Stimulated activated CD4-positive, alpha-beta T cell treated with anti-CD3 and anti-CD28 coated beads, Interleukin-2, amount 100 ng/mL, for 24 hours (primary cell): ENCODE results near the gene CACNA1C.

Experiments used
- DNase-seq, 2 donors: peaks; one replicate each; pipeline ENCODE4 v3.0.0-alpha.2; 2020

The CACNA1C gene

GRCh38 chr12:2286461-2287131 lies 233.8 kb downstream of the CACNA1C start:
- DNase-seq: no peak

GRCh38 chr12:2287151-2287550 lies 234.4 kb downstream of the CACNA1C start:
- DNase-seq: no peak

GRCh38 chr12:2287589-2287988 lies 234.8 kb downstream of the CACNA1C start:
- no peak for DNase-seq

DNA sequence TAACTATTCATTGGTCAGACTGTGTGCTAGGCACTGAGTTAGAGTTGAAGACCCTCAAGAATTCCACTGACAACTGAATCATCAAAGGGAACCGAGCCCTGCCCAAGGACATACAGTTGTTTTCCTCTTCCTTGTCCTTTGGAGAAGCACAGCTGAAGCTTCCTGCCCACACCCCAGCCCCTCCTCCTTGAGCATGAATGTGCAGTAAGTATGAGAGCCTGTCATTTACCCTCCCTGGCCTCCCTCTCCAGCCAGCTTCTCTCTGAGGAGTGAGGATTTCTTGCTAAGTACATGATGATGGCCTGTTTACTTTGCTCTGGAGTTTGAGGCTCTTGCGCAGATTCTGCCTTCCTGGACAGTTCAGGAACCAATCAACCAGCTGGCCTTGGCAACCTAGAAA lies 235.2 kb downstream of the CACNA1C start:
- DNase-seq: no peak

DNA sequence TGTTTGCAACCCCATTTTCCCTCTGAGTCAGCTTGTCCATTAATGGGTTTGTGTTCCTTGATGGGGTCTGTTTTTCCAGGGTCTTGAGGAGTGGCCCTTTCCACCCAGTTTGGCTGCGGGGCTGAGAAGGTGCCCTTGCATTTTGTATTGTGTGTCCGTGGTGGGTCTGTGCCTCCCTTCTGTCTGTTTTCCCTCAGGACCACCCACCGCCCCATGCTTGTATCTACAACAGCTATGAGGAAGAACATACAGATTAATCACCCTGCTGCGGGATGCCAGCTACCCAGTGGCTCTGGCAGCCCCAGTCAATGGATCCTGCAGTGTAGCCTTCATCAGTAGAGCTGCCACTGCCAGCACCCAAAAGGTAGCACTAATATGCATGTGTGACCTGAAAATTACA lies 235.7 kb downstream of the CACNA1C start:
- DNase-seq: no peak

- DNase-seq: no peak
Measured at GRCh38 chr12:2288875-2289274, 236.1 kb downstream of the CACNA1C start.

DNA sequence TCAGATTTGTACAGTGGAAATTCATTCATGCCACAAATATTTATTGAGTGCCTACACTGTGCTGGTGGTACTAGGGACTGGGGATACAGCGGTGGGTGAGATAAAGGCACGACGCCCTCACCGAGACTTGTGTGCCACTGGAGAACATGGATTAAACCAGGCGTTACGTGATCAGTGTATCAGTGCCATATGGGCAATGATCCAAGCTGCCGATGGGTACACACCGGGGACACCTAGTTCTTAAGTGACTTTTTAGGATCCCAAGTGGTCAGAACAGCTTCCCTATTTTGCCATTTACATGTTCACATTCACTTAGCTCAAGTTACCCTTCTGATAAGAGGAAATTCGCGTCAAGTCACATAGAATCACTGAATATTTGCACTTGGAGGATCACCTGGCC lies 236.7 kb downstream of the CACNA1C start:
- no peak for DNase-seq

DNA sequence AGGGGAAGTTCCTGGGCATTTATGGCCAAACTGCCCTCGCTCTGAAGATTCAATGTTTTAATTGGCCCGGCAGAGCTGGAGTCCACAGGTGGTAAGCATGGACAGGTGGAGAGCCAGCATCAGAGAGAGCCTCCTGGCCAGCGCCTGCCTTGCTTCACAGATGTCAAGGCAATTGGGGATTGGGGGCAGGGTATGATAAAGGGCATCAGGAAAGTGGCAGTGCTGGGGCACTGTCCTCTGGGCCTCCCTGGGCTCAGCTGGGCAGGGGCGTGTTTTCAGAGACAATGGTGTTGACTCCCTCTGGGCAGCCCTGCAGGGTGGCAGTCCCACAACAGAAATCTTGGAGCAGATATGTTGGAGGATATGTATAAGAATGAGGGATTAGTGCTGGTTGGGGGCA lies 237.3 kb downstream of the CACNA1C start:
- DNase-seq: no peak

GRCh38 chr12:2290516-2291065 lies 237.8 kb downstream of the CACNA1C start:
- DNase-seq: no peak

- DNase-seq: peak; percentile 28 to 34
Measured at GRCh38 chr12:2291182-2291832, 238.5 kb downstream of the CACNA1C start.

- DNase-seq: no peak
Measured at GRCh38 chr12:2291947-2292346, 239.2 kb downstream of the CACNA1C start.

GRCh38 chr12:2292560-2292959 lies 239.8 kb downstream of the CACNA1C start:
- no peak for DNase-seq

- DNase-seq: no peak
Measured at GRCh38 chr12:2294651-2295475, 242.1 kb downstream of the CACNA1C start.

GRCh38 chr12:2295941-2296461 lies 243.2 kb downstream of the CACNA1C start:
- no peak for DNase-seq

GRCh38 chr12:2297004-2297403 lies 244.2 kb downstream of the CACNA1C start:
- DNase-seq: no peak

GRCh38 chr12:2297658-2298057 lies 244.9 kb downstream of the CACNA1C start:
- no peak for DNase-seq

- no peak for DNase-seq
Measured at GRCh38 chr12:2298556-2299200, 245.9 kb downstream of the CACNA1C start.

DNA sequence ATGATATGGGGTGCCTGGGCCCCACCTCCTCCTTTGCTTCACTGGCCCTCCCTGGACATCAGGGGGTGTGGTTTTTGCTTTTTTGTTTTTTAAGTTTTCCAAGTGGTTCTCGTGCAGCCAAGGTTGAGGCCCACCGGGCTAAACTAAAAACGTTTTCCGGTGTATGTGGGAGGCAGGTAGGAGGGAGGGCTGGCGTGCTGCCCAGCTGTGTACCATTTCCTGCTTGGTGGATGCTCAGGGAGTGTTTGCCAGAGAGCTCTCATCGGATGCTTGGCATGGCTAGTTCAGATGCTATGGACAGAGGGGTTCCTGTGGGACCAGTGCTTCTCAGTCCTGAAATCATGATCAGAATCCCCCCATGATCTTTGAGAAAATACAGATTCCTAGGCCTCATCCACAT lies 246.4 kb downstream of the CACNA1C start:
- DNase-seq: peak in 1 of 2 donors; percentile 11

- no peak for DNase-seq
Measured at GRCh38 chr12:2300168-2300567, 247.4 kb downstream of the CACNA1C start.

DNA sequence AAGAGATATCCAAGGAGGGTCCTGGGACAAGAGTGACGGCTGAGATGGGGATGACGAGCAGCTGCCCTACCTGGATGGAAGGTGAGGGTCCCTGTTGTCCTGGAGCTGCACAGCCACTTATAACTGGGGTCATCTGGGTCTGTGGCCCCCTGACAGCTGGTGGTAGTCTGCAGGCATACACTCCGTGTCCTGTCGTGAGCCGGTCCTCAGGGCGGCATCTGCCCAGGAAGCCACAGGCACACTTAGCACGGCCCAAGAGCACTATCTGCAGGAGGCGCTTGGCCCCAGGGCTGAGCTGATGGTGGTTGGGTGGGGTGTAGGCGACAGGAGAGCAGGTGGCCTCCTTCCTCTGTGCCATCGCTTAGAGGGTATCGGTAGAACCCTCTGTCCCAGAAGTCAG lies 248.1 kb downstream of the CACNA1C start:
- DNase-seq: no peak

DNA sequence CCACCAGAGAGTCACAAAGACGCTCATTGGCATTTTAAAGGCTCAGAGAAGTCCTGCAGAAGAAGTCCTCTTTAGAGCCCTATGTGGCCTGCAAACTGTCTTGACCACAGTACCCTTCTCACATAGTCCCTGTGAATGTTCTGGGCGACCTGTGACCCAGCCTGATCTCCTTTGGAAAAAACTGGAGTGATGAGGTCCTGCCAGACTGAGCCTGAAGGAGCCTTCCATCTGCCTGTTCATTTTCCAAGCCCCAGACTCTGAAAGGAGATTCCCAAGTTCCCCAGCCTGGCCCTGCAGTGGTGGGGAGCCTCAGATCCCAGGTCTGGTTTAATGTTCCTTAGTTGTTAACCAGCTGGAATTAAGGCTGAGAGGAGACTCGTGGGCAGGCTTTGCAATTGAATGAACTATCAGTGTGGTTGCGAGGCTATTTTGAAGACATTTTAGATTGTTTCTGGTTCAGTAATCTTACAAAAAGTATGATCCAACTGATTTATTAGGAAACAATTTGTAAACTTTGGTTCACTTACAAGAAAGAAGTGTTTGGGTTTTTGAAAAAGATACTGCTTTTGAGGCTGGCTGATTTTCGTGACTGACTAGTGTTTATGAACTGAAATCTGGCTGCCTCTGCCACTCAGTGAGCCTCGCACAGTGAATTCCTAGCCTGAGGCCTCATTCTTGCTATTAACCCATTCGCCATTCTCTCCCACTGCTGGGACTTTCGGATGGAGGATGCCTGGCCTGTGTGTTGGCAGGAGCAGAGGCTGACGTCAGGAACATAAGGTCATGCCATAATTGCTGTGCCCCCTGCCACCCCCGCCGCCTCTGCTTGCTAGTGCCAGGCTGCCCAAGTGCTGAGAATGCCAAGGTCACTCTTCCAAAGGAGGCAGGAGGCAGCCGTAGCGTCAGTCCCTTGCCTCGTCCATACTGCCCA lies 249.0 kb downstream of the CACNA1C start:
- no peak for DNase-seq
